HG02642 (cell line): ENCODE measurements around the gene JPH2.
"Not testable (repeated sequence)": the region's sequence is repeated elsewhere in the genome, so short reads cannot be mapped to it uniquely, and the experiment has no call there.

Experiments
- ATAC-seq: cut with Tn5 transposase; IDR thresholded peaks from one replicate; pipeline ENCODE4 v1.9.1; 2021; ENCODE audit warnings: mild to moderate bottlenecking; ENCODE audit not compliant: unreplicated experiment, poor library complexity

The JPH2 gene

GRCh38 chr20:44187054-44187771 is at the start of gene JPH2:
TSS of gene JPH2 (minus strand) at chr20:44187188. CDS start at chr20:44186705, 483 bp downstream.
- no peak for ATAC-seq

GRCh38 chr20:44235702-44236101 is 48.7 kb upstream of the JPH2 start:
- no peak for ATAC-seq

- ATAC-seq, result no peak
Measured at GRCh38 chr20:44234566-44235317, 47.8 kb upstream of the JPH2 start.

- no peak for ATAC-seq
Measured at GRCh38 chr20:44233436-44234016, 46.5 kb upstream of the JPH2 start.

- ATAC-seq, result not testable (repeated sequence)
Measured at GRCh38 chr20:44232469-44232856, 45.5 kb upstream of the JPH2 start.

- ATAC-seq, result no peak
Measured at GRCh38 chr20:44231713-44232468, 44.9 kb upstream of the JPH2 start.

GRCh38 chr20:44231193-44231592 is 44.2 kb upstream of the JPH2 start:
- ATAC-seq, result no peak

- ATAC-seq, result no peak
Measured at GRCh38 chr20:44228465-44229258, 41.7 kb upstream of the JPH2 start.

GRCh38 chr20:44224637-44225036 is 37.6 kb upstream of the JPH2 start:
- no peak for ATAC-seq

GRCh38 chr20:44223721-44224120 is 36.7 kb upstream of the JPH2 start:
- no peak for ATAC-seq

GRCh38 chr20:44222633-44223368 is 35.8 kb upstream of the JPH2 start:
- ATAC-seq, result no peak

GRCh38 chr20:44222027-44222426 is 35.0 kb upstream of the JPH2 start:
- no peak for ATAC-seq

- ATAC-seq, result no peak
Measured at GRCh38 chr20:44221368-44221954, 34.5 kb upstream of the JPH2 start.

GRCh38 chr20:44219791-44220190 is 32.8 kb upstream of the JPH2 start:
- no peak for ATAC-seq

- ATAC-seq, result no peak
Measured at GRCh38 chr20:44219170-44219730, 32.3 kb upstream of the JPH2 start.

- no peak for ATAC-seq
Measured at GRCh38 chr20:44218446-44218845, 31.5 kb upstream of the JPH2 start.

- no peak for ATAC-seq
Measured at GRCh38 chr20:44217342-44218092, 30.5 kb upstream of the JPH2 start.

GRCh38 chr20:44215125-44215524 is 28.1 kb upstream of the JPH2 start:
- ATAC-seq, result no peak
